HL-60 (cell line): ENCODE measurements around the gene EDIL3.

ENCODE experiments used
- DNase-seq, 2 experiments: peaks; one replicate each; pipeline ENCODE4 v3.0.0-alpha.2; 2010 to 2020; ENCODE audit warnings: low read depth in 1 of 2, low spot score in 1 of 2
- H3K27ac ChIP-seq: fragments of 250-450 bp; sonication (Bioruptor Pico); replicated peaks from 2 replicates; pipeline ENCODE4 v1.5.1; 2020; ENCODE audit warnings: mild to moderate bottlenecking, moderate library complexity
- H3K27me3 ChIP-seq: fragments of 250-450 bp; sonication (Bioruptor Pico); 2 replicates; pipeline ENCODE4 v1.5.1; 2021; ENCODE audit warnings: mild to moderate bottlenecking, moderate library complexity; ENCODE audit not compliant: insufficient read depth, poor library complexity, severe bottlenecking
- H3K4me3 ChIP-seq: replicated peaks from 2 replicates; pipeline ENCODE4 v1.5.1; 2011; ENCODE audit warnings: mild to moderate bottlenecking, control low read depth, low read length; ENCODE audit not compliant: insufficient read depth
- CTCF ChIP-seq: IDR thresholded peaks from one replicate; pipeline ENCODE4 v1.5.1; 2011; ENCODE audit warnings: low read length, control low read depth, inconsistent platforms; ENCODE audit not compliant: insufficient read depth
- GABPA ChIP-seq: IDR thresholded peaks from 2 replicates; pipeline ENCODE4 v1.6.1; 2012; ENCODE audit warnings: low read depth
- POLR2AphosphoS5 ChIP-seq: IDR thresholded peaks from 2 replicates; pipeline ENCODE4 v1.6.1; 2012; ENCODE audit warnings: low read depth
- SPI1 ChIP-seq: IDR thresholded peaks from 2 replicates; pipeline ENCODE4 v1.6.1; 2012; ENCODE audit warnings: low read depth, mild to moderate bottlenecking, borderline replicate concordance
- TF ChIP-seq, protein P1 (sequence below): IDR thresholded peaks from 2 replicates; pipeline ENCODE4 v1.6.1; 2012; ENCODE audit warnings: low read depth; ENCODE audit not compliant: insufficient replicate concordance

The EDIL3 gene

GRCh38 chr5:84383816-84384603 lies 670 bp downstream of the EDIL3 start:
- Histone ChIP-seq H3K27ac (no peak overlapping the region), H3K27me3 (no peaks in the 10 kb centered on the region), H3K4me3 (peak overlapping the region; percentile 64)
- no peak for DNase-seq
- TF ChIP-seq, protein P1, sequence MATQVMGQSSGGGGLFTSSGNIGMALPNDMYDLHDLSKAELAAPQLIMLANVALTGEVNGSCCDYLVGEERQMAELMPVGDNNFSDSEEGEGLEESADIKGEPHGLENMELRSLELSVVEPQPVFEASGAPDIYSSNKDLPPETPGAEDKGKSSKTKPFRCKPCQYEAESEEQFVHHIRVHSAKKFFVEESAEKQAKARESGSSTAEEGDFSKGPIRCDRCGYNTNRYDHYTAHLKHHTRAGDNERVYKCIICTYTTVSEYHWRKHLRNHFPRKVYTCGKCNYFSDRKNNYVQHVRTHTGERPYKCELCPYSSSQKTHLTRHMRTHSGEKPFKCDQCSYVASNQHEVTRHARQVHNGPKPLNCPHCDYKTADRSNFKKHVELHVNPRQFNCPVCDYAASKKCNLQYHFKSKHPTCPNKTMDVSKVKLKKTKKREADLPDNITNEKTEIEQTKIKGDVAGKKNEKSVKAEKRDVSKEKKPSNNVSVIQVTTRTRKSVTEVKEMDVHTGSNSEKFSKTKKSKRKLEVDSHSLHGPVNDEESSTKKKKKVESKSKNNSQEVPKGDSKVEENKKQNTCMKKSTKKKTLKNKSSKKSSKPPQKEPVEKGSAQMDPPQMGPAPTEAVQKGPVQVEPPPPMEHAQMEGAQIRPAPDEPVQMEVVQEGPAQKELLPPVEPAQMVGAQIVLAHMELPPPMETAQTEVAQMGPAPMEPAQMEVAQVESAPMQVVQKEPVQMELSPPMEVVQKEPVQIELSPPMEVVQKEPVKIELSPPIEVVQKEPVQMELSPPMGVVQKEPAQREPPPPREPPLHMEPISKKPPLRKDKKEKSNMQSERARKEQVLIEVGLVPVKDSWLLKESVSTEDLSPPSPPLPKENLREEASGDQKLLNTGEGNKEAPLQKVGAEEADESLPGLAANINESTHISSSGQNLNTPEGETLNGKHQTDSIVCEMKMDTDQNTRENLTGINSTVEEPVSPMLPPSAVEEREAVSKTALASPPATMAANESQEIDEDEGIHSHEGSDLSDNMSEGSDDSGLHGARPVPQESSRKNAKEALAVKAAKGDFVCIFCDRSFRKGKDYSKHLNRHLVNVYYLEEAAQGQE, result no peak
- TF ChIP-seq CTCF, result no peak
- no peak for TF ChIP-seq SPI1
- TF ChIP-seq POLR2AphosphoS5, result no peak
- TF ChIP-seq GABPA, result no peak

DNA sequence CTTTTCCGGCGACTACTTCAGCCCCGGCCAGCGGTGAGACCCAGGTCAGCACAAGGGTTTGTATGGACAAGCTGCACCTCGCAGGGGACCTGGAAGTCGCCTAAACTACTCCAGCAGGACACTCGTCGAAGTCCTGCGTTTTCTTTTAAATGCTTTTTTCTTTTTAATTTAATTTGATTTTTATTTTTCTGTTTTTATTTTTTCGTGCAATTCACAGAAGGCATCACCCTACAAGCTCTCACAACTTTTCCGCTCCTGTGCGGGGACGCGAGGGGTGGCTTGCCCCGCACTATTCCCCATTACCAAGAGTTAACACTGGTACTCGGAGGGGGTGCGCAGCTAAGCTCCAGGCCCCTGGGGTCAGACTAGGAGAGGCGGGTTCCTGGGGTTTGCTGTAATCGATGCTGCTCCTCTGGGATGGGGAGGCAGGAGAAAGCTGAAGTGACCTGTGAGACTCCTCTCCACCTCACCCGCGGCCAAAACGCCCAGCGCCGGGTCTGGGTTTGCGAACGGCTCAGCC lies 1.3 kb downstream of the EDIL3 start:
- H3K27me3 ChIP-seq, result no peaks in the 10 kb centered on the region
- DNase-seq, result no peak
- TF ChIP-seq, protein P1, result no peak
- TF ChIP-seq GABPA (no peak), CTCF (no peak), SPI1 (no peak), POLR2AphosphoS5 (no peak)
- peak overlapping the region; percentile 64 for H3K4me3 ChIP-seq
- no peak overlapping the region for H3K27ac ChIP-seq

GRCh38 chr5:84382363-84383295 lies 2.1 kb downstream of the EDIL3 start:
- H3K4me3 ChIP-seq, result peak overlapping the region; percentile 64
- TF ChIP-seq, protein P1, result no peak
- TF ChIP-seq POLR2AphosphoS5 (no peak), CTCF (no peak), SPI1 (no peak), GABPA (no peak)
- H3K27ac ChIP-seq, result no peak overlapping the region
- H3K27me3 ChIP-seq, result no peaks in the 10 kb centered on the region
- DNase-seq, result peak in 1 of 2 experiments; percentile 3
